Fibroblast of villous mesenchyme (primary cell): Measurements from ENCODE around the gene MYH9. TPM values are rescaled to one million over a fixed set of nuclear protein-coding genes. Genes with fewer than 3 reads are reported as not detected.
A peak's percentile ranks its signal among the peaks of the same experiment; 100 is the strongest.

ENCODE experiments used
- DNase-seq: peaks from one replicate; pipeline ENCODE4 v3.0.0-alpha.2; 2010; ENCODE audit warnings: low read depth
- H3K4me3 ChIP-seq: 2 replicates; pipeline ENCODE4 v1.5.1; 2011; ENCODE audit warnings: low read depth, mild to moderate bottlenecking, low read length
- total RNA-seq: library from RNA; depleted of rRNA; stranded (reverse); fragments of >200 nt; gene quantifications from 2 replicates; pipeline ENCODE4 v1.2.3, GENCODE V29; 2012
- TF ChIP-seq, protein P1 (sequence below): IDR thresholded peaks from 2 replicates; pipeline ENCODE4 v1.5.1; 2012; ENCODE audit warnings: low read depth, mild to moderate bottlenecking, low read length; ENCODE audit not compliant: insufficient read depth

MYH9 gene
- total RNA-seq, 1 donor: 1,420 TPM

DNA sequence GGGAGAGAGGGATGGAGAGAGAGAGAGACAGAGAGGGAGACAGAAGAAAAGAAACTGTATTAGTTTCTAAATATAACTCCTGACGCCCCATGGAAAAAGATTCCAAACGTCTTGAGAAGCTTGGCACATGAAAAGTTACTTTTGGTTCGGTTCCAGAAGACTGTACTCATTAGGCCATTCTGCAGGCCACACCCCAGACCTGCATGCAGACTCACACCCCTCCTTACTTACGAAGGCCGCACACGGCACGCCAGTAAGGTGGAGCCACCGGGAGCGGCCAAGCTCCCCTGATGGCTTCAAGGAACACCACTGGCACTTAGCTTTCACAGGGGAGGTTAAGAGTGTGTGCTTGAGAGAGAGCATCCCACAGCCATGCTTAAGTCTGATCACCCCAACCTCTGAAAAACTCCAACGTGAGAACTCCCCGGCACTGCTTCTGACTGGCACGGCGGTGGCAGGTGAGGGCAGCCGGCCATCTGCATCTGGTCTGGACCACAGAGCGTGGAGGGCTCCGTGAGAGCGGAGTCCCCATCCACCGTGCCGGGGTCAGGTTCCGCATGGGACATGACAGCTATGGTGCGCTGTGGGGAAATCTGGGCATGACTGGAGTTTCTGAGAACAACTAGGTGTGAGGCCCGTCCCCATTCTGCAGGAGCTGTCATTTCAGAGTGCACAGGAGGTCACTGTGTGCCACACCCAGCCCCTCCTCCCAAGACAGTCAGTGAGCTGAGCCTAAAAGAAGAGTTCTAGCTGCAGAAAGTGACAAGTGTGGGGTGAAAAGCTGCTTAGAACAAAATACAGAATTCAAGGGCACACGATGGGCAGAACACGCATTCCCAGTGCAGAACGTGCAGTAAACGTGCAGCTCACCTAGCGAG, 62.4 kb downstream of the MYH9 start:
- no peak overlapping the region for H3K4me3 ChIP-seq

DNA sequence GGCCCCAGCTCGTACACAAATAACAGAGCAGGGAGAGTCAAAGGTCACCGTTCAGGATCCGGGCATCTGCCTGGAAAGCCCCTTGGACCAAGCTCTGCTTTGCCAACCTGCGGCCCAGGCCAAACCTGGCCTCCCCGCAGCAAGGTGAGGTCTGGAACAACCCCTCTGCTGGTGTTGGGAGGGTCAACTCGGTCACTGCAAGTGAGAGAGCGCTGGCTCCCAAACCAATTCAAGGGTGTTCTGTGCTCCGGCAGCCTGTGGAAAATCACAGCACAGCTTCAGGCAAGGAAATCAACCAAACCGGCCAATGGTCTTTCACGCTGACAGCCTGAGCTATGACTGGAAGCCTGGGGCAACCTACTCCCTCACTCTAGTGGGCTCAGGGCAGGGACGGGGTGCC, 63.4 kb downstream of the MYH9 start:
- TF ChIP-seq, protein P1, sequence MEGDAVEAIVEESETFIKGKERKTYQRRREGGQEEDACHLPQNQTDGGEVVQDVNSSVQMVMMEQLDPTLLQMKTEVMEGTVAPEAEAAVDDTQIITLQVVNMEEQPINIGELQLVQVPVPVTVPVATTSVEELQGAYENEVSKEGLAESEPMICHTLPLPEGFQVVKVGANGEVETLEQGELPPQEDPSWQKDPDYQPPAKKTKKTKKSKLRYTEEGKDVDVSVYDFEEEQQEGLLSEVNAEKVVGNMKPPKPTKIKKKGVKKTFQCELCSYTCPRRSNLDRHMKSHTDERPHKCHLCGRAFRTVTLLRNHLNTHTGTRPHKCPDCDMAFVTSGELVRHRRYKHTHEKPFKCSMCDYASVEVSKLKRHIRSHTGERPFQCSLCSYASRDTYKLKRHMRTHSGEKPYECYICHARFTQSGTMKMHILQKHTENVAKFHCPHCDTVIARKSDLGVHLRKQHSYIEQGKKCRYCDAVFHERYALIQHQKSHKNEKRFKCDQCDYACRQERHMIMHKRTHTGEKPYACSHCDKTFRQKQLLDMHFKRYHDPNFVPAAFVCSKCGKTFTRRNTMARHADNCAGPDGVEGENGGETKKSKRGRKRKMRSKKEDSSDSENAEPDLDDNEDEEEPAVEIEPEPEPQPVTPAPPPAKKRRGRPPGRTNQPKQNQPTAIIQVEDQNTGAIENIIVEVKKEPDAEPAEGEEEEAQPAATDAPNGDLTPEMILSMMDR: no peak
- H3K4me3 ChIP-seq: no peak overlapping the region
- DNase-seq: no peak

More for the DNA sequence above, 62.4 kb downstream of the MYH9 start:
- peak; percentile 76 for DNase-seq
- TF ChIP-seq, protein P1: no peak

DNA sequence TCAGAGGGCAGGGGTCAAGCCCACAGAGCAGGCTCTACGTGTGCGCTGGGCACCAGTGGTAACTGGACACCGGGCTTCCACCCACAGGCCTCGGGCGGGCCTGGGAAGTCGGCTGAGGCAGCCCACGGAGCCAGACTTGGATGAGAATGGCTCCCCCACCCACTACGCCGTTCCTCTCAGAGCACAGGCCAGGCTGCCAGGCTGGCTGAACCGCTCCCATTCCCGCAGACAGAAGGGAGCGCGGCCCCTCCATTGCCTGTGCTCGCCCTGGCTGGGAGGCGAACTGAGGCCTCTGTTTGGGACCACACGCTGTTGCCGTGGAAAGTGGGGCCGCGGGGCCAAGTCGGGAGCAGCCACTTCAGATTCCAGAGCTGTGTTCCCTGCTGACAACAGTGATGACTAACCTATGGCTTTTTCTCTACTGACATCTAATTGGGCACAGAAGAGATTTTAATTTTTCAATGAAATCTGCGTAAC, 63.9 kb downstream of the MYH9 start:
- DNase-seq: no peak
- no peak overlapping the region for H3K4me3 ChIP-seq

DNA sequence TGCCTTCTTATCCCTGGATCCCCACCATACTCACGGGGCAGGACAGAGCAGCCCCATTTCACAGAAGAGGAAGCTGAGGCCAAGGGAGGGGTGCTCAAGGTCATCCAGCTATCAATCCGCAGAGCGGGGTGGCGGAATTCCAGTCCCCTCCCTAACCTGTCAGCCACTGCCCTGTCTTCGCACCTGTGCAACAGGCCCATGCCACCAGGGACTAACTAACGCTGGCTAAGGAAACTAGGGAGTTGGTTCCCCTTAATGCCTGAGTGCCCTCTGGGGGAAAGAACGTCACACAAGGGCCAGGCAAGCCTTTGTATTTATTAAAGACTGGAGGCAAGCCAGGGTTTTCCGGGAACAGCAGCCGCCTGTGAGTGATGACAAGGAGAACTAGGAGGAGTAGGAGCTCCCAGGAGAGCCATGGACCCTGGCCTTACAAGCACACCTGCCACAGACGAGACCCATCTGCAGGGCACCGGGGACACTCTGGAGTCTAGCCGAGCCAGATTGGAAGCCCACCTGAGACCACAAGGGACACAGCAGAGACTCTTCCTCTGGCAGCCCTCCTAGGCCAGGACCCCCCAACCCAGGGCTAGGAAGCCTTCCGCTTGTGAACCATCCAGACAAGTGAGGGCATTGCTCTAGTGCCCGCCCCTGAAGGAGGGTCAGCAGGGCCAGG, 64.4 kb downstream of the MYH9 start:
- peak; percentile 69 for DNase-seq
- no peak overlapping the region for H3K4me3 ChIP-seq
- TF ChIP-seq, protein P1: no peak

More for the DNA sequence above, 63.9 kb downstream of the MYH9 start:
- TF ChIP-seq, protein P1: no peak

DNA sequence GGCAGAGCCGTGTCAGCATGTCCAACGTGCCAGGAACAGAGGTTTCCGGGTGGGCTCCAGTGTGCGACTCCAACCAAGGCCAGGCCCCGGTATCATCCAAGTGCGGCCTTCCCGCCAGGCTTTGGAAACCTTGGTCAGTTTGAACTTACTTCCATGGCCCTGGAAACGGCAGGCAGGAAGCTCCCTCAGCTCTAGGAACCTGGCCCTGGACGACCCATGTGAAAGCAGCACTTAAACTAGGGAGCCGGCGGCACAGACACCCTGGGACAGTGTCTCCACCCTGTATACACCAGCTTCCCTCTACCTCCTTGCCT, 65.2 kb downstream of the MYH9 start:
- no peak for DNase-seq
- H3K4me3 ChIP-seq: no peak overlapping the region
- TF ChIP-seq, protein P1: no peak

DNA sequence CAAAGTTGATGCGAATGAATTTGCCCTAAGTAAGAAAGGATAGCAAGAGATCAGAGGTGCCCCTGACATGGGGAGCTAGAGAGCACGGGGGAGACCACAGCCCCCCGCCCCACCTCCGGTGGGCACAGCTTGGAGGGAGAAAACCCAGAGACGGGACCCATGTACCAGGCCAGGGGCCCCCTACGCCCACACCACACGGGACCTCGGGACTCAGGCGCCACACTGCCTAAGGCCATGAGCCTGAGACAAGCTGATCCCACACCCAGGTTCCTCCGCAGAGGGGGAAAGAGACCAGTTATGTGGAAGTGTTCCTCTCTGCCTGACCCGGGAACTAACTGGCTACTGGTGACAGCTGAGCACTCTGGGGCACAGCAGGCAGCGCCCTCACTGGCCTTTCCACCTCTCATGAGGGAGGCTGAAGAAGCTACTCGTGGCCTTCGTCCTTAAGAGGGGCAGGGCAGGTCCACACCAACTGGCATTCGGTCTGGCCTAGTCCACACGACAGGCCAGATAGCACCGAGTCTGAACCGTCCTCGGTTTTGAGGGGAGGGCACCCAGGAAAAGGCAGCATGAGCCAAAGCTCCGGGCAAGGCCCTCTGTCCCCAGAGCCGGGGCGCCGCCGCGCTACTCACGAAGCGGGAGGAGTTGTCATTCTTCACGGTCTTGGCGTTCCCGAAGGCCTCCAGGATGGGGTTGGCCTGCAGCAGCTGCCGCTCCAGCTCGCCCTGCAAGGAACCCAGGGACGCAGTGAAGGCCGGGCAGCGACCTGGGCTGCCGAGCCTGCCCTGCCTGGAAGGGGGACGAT, 65.8 kb downstream of the MYH9 start:
- H3K4me3 ChIP-seq: no peak overlapping the region
- TF ChIP-seq, protein P1: no peak
- no peak for DNase-seq
